ENCODE measurements around the gene GNPTAB.
A peak's percentile ranks its signal among the peaks of the same experiment; 100 is the strongest.

Gene GNPTAB

DNA sequence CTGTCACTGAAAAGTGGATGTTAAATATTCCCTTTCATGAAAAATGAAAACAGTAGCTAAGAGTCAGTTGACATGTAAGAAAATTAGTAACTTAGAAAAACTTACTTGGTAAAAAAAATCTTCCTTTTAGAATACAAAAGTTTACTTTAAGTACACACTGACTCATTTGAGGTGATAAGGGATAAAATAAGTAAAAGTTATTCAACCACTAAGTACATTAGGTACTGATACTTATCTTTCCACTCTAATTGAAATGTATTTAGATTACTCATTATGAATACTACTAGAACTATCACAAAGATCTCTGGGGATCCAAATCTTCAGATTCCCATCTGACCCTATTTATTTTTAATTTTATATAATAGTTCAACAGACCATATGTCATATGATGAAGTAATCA lies 103.7 kb downstream of the GNPTAB start:
- no peak for DNase-seq

DNA sequence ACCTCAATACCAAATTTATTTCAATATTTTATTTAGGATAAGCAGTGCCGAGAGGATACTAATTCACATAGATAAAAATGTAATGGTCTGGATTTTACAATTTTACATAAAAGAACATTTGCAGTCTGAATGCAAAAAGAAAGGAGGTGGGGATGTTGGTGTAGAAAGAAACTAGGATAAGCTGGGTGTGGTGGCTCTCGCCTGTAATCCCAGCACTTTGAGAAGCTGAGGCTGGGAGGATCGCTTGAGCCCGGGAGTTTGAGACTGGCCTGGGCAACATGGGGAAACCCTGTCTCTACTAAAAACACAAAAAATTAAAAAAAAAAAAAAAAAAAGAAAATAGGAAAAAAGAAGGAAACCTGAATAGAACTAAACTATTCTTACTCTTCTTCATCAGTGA lies 108.4 kb downstream of the GNPTAB start:
- no peak for DNase-seq

DNA sequence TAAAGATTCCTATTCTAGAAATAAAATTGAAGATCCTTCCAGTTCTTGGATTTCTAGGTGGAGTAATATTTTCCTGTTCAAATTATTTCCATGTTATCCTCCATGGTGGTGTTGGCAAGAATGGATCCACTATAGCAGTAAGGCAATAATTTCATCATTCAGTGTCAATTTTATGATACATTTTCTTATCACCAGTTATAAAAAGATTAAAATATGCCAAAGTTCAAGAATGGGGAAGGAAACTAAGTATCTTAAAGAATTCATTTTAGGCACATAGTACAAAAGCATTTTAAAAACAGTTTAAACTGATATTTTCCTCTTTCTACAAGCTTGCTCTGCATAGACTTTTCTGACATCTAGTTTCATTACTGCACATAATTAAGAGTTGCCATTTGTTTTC lies 110.6 kb downstream of the GNPTAB start:
- DNase-seq, result no peak

GRCh38 chr12:101719566-101719965 lies 111.2 kb downstream of the GNPTAB start:
- no peak for DNase-seq

- DNase-seq, result no peak
These were observed 115.8 kb downstream of the GNPTAB start for GRCh38 chr12:101714877-101715444.

GRCh38 chr12:101713930-101714329 lies 116.8 kb downstream of the GNPTAB start:
- no peak for DNase-seq

DNA sequence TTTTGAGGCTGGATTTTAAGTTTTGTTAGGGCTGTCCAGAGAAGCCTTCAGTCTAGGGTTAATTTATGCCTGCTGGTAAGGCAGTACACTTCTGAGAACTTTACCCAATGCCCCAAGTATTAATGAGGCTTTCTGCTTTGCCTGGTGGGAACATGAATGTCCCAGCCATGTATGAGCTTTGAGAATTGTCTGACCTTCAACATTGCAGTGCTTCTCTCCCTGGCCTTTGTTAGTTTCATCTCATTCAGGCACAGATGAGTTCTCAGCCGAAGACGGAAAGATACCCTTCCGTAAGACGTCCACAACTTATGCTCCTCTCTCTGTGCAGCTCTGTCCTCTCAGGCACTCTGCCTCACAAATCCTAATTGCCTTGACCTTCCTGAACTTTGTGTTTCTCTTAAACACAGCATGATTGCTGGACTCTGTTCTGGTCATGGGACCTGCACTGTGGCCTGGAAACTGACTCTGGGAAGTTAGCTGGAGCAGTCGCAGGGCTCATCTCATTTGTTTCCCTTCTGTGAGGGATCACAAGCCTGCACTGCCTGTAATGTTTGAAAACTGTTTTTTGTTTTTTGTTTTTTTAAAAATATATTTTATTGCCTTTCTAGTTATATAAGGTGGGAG lies 117.6 kb downstream of the GNPTAB start:
- no peak for DNase-seq

DNA sequence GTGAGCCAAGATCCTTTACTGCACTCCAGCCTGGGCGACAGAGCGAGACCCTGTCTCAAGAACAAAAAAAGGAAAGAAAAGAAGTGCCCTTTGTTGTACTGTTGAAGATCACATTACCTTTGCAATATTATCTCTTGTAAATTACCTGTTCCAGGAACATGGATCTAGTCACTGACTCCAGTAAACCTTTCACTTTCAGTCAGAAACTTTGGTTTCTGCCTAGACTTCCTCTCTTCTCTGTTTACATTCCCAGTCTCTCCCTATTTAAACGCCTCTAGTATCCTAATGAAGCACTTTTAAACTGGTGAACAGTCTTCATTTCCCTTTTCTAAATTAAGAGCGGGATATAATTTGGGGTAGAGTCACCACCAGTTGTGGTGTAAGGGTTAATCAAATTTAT lies 120.5 kb downstream of the GNPTAB start:
- DNase-seq, result no peak

DNA sequence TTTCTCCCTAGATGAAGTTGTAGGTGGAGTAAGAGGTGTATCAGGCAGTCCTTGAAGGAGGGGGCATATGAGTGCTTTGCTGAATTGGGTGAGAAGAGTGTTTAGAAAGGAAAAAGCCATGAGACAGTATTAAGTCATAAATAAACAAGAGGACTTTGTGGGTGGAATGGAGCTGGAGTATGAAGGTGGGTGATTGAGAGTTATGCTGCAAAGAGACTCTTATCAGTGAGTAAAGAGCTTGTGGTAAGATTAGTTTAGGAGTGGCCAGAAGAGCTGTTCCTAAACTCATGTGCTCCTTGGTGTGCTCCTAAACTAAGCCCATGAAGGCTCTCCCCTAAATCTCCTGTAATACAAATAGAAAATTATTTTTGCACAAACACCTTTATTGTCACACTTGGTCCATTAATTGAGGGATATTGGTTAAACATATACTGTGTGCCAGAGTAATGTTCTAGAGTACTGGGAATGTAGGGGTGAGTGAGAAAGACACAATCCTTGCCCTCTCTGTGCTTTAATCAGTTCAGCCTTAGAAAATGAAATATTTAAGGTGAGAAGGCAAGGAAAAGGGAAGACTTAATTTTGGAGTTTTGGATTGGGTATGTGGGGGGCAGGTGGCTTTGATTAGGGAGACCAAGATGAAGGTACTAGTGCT lies 123.5 kb downstream of the GNPTAB start:
- no peak for DNase-seq

DNA sequence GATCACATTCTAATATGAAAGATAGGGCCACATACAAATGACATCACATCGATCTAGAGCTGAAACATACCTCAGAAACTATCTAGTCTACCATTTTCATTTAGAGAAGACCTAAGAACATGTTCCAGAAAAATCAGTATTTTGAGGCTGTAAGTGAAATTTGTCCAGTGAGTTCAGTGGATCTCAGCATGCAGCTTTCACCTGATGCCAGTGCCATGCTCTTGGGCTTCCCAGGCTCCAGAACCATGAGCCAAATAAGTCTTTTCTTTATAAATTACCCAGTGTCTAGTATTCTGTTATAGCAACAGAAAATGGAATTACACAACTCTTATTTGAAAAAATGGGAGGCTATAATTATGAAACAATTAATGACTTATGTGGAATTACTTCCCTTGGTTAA lies 124.4 kb downstream of the GNPTAB start:
- no peak for DNase-seq

GRCh38 chr12:101703487-101703886 lies 127.3 kb downstream of the GNPTAB start:
- no peak for DNase-seq

GRCh38 chr12:101700299-101700820 lies 130.4 kb downstream of the GNPTAB start:
- DNase-seq, result no peak

GRCh38 chr12:101698800-101699347 lies 131.9 kb downstream of the GNPTAB start:
- DNase-seq, result no peak

DNA sequence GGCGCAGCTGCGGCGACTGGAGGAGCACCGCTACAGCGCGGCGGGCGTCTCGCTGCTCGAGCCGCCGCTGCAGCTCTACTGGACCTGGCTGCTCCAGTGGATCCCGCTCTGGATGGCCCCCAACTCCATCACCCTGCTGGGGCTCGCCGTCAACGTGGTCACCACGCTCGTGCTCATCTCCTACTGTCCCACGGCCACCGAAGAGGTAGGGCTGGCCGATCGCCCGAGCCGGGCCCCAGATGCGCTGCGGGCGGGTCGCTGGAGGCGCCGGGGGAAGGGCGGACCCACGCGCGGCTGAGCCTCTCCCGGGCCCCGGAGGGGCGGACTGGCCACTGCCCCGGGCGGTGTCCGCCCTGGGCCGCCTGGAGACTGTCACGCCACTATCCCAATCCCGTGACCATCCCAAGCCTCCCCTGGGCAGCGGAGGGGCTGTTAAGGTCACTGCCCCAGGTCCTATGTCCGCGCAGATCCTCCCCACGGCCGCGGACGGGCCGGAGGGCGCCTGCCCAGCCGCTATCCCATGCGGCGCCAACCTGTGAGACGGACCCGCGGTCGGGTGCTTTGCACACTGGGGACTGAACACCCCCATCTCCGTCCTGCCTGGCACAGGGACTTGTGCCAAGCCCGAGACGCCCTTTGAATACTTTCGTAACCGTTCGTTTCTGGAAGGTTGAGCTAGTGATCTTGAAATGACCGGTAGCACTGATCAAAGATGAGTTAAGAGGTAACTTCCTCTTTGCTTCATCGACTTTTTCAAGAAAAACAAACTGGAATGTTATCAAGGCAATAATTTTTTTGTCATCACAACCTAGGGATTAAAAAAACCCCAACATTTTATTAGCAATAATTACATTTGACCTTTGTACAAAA lies 132.6 kb downstream of the GNPTAB start:
- DNase-seq, result peak; percentile 42

DNA sequence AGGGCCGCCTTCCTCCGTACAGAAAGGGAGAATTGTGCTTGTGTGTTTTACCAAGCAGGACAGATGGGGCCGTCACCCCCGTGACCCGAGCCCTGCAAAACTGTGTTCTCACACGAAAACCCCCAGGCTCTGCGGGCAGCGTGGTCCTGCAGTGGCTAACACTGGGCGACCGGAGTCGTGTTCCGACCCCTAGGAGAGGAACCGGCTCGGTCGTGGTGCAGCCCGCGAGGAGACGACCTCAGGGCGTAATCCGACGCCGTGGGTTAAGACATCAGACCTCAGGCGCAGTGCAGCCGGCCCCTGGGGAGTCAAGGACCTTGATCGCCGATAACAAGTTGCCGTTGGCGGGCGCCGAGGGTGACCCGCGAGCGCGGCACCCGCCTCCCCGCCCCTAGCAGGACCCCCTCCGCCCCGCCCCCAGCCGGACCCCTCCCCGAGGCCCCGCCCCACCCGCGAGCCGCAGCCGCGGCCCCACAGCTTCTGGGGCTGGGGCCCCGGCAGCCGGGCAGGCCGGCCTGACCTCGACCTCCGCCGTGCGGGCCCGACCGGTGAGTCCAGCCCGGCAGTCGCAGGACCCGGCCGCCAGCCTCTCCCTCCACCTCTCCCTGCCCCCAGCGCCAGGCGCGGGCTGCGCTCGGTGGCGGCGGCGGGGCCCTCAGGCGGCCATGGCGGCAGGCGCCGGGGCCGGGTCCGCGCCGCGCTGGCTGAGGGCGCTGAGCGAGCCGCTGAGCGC lies 133.4 kb downstream of the GNPTAB start, which contains the start of gene CHPT1:
CHPT1 (plus strand) TSS at position 444 of the 733 bp plus-strand sequence; CDS start at position 666, 222 bp downstream.
- DNase-seq, result peak; percentile 78

DNA sequence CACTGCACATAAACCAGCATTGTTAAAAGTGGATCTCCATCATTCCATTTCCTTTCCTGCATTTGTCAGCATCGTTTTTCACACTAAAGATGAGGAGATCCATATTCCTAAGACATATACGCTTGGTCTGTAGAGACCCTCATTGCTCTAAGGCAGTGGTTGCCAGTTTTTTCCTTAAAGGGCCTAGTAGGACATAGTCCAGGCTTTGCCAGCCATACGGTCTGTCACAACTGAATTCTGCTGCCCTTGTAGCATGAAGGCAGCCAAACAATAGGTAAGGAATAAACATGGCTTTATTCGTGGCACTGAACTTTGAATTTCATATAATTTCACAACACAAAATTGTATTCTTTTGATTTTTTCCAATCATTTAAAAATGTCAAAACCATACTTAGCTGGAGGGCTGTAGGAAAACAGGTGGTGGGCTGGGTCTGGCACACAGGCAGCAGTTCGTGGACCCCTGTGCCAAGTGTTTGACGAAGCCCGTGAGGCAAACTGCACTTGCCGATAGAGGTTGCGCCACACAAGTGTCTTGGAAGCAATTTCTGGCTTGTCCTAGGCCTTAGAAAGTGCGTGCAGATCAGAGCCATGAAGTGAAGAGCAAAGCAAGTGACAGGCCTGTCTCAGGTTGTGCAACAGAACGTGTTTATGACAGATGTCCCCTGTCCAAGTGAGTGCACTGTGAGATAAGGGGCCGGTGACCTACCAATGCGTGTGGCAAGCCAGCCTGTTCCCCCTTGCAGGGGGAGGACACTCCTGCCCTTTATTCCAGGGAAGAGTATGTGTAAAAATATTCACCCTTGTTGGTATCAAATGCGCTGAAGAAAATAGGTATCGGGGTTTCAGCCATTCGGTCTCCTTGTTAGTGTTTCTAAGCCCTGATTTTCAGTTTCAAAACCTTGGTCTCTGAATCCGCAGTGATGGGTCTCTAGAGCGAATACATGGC lies 134.2 kb downstream of the GNPTAB start:
- peak; percentile 78 for DNase-seq

GRCh38 chr12:101695706-101696105 lies 135.1 kb downstream of the GNPTAB start:
- DNase-seq, result no peak

Data from KG1 (cell line).